H1 (cell line): ENCODE results near the gene KANSL1L.

ENCODE experiments used
- CEBPB ChIP-seq: IDR thresholded peaks from 2 replicates; pipeline ENCODE4 v1.6.1; 2012; ENCODE audit warnings: low read depth, low read length
- CHD2 ChIP-seq: IDR thresholded peaks from 2 replicates; pipeline ENCODE4 v1.6.1; 2012; ENCODE audit warnings: low read length, improper control_type of control experiment
- E2F6 ChIP-seq: IDR thresholded peaks from 2 replicates; pipeline ENCODE4 v1.6.1; 2012; ENCODE audit warnings: inconsistent platforms
- EP300 ChIP-seq, 2 experiments: IDR thresholded peaks; 1 replicate in 1 of 2; 2 replicates in 1 of 2; pipeline ENCODE4 v1.6.1; 2011 to 2012; ENCODE audit warnings: low read depth in 2 of 2, low read length in 2 of 2, mild to moderate bottlenecking in 2 of 2, borderline replicate concordance in 1 of 2, inconsistent platforms in 1 of 2, moderate library complexity in 1 of 2
- EZH2 ChIP-seq: fragments of 200-600 bp; sonication (generic); IDR thresholded peaks from 2 replicates; pipeline ENCODE4 v1.7.1; 2012; ENCODE audit warnings: low read depth, mild to moderate bottlenecking, moderate library complexity, low read length, inconsistent platforms; ENCODE audit not compliant: severe bottlenecking
- MAFK ChIP-seq: IDR thresholded peaks from 2 replicates; pipeline ENCODE4 v1.6.1; 2012; ENCODE audit warnings: low read depth, mild to moderate bottlenecking, improper control_type of control experiment, low read length
- POLR2A ChIP-seq, 2 experiments: IDR thresholded peaks; 1 replicate in 1 of 2; 2 replicates in 1 of 2; pipeline ENCODE4 v1.6.1; 2011; ENCODE audit warnings: low read depth in 2 of 2, low read length in 2 of 2, mild to moderate bottlenecking in 2 of 2; ENCODE audit errors: control extremely low read depth in 1 of 2
- POLR2AphosphoS5 ChIP-seq: IDR thresholded peaks from 2 replicates; pipeline ENCODE4 v1.6.1; 2011; ENCODE audit warnings: low read depth, low read length
- RXRA ChIP-seq: IDR thresholded peaks from 2 replicates; pipeline ENCODE4 v1.6.1; 2011; ENCODE audit warnings: low read depth, mild to moderate bottlenecking, low read length, moderate library complexity; ENCODE audit not compliant: insufficient read depth
- SP1 ChIP-seq: IDR thresholded peaks from 2 replicates; pipeline ENCODE4 v1.6.1; 2011; ENCODE audit warnings: low read depth, low read length
- ZNF274 ChIP-seq: IDR thresholded peaks from 2 replicates; pipeline ENCODE4 v1.7.0; 2012; ENCODE audit warnings: low read length, borderline replicate concordance; ENCODE audit errors: extremely low read depth
- TF ChIP-seq, protein P1 (sequence below), 3 experiments: IDR thresholded peaks; 1 replicate in 2 of 3; 2 replicates in 1 of 3; pipeline versions ENCODE4 v1.5.1 to v1.6.1; 2011; ENCODE audit warnings: low read length in 3 of 3, mild to moderate bottlenecking in 3 of 3, inconsistent platforms in 2 of 3, low read depth in 1 of 3, moderate library complexity in 1 of 3; ENCODE audit not compliant: insufficient read depth in 1 of 3; ENCODE audit errors: control extremely low read depth in 1 of 3
- TF ChIP-seq, protein P2 (sequence below): IDR thresholded peaks from 2 replicates; pipeline ENCODE4 v1.6.1; 2011; ENCODE audit warnings: low read length, improper control_type of control experiment
- TF ChIP-seq, protein P3 (sequence below): IDR thresholded peaks from 2 replicates; pipeline ENCODE4 v1.6.1; 2012; ENCODE audit warnings: inconsistent platforms

- TF ChIP-seq, protein P1, sequence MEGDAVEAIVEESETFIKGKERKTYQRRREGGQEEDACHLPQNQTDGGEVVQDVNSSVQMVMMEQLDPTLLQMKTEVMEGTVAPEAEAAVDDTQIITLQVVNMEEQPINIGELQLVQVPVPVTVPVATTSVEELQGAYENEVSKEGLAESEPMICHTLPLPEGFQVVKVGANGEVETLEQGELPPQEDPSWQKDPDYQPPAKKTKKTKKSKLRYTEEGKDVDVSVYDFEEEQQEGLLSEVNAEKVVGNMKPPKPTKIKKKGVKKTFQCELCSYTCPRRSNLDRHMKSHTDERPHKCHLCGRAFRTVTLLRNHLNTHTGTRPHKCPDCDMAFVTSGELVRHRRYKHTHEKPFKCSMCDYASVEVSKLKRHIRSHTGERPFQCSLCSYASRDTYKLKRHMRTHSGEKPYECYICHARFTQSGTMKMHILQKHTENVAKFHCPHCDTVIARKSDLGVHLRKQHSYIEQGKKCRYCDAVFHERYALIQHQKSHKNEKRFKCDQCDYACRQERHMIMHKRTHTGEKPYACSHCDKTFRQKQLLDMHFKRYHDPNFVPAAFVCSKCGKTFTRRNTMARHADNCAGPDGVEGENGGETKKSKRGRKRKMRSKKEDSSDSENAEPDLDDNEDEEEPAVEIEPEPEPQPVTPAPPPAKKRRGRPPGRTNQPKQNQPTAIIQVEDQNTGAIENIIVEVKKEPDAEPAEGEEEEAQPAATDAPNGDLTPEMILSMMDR (IDR thresholded peaks at IDR 0.05; ENCODE audit: control extremely low read depth in 1 of 3, insufficient read depth in 1 of 3, low read depth in 1 of 3, low read length in 3 of 3): no peak
- TF ChIP-seq E2F6 (no peak), POLR2AphosphoS5 (no peak), RXRA (no peak), MAFK (no peak), POLR2A (IDR thresholded peaks at IDR 0.05; ENCODE audit: control extremely low read depth in 1 of 2, low read depth in 2 of 2, low read length in 2 of 2) (no peak), ZNF274 (no peak), EZH2 (no peak), SP1 (no peak), CEBPB (no peak), CHD2 (no peak), EP300 (IDR thresholded peaks at IDR 0.05; ENCODE audit: borderline replicate concordance in 1 of 2, low read depth in 2 of 2, low read length in 2 of 2) (no peak)
- TF ChIP-seq, protein P2, sequence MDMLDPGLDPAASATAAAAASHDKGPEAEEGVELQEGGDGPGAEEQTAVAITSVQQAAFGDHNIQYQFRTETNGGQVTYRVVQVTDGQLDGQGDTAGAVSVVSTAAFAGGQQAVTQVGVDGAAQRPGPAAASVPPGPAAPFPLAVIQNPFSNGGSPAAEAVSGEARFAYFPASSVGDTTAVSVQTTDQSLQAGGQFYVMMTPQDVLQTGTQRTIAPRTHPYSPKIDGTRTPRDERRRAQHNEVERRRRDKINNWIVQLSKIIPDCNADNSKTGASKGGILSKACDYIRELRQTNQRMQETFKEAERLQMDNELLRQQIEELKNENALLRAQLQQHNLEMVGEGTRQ: no peak
- TF ChIP-seq, protein P3, sequence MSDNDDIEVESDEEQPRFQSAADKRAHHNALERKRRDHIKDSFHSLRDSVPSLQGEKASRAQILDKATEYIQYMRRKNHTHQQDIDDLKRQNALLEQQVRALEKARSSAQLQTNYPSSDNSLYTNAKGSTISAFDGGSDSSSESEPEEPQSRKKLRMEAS: no peak
Observed at GRCh38 chr2:210198326-210198725, 27.1 kb upstream of the KANSL1L start.
